Measurements from ENCODE around the gene E2F8. TPM values are rescaled to one million over a fixed set of nuclear protein-coding genes. Genes with fewer than 3 reads are reported as not detected.

Gene E2F8
- total RNA-seq, 1 experiment from 2014 or later, result 11.3 TPM

DNA sequence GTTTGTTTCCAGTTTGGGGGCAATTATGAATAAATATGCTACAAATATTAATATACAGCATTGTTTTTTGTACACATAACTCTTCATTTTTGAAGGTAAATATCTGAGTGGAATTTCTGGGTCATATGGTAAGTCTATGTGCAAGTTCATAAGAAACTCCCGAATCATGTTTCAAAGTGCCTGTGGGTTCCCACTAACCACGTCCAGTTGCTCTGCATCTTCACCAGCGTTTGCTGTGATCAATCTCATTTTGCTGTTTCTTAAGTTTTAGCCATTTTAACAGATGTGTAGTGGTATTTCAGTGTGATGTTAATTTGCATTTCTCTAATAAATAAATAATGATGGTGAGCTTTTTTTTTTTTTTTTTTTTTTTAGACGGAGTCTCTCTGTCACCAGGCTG is 24.7 kb downstream of the E2F8 start:
- Histone ChIP-seq H3K79me1 (ENCODE audit: insufficient read depth, low read depth, low read length, poor library complexity, severe bottlenecking) (no peaks in the 10 kb centered on the region), H3K23ac (ENCODE audit: insufficient read length, low read depth, low read length) (no peak overlapping the region), H3K4me2 (ENCODE audit: insufficient read depth, insufficient read length, low read length) (no peak overlapping the region), H3K23me2 (ENCODE audit: insufficient read length, low read depth, low read length, poor library complexity, severe bottlenecking) (no peaks in the 10 kb centered on the region), H4K5ac (ENCODE audit: insufficient read length, low read depth, low read length) (no peak overlapping the region), H2BK20ac (ENCODE audit: low read depth, low read length, poor library complexity, severe bottlenecking) (no peak overlapping the region), H3K4me1 (ENCODE audit: insufficient read depth, low read length) (peaks cover 3% of the 10 kb centered on the region; the same call in 1 of the 2 replicates), H2BK5ac (ENCODE audit: insufficient read length, low read length) (no peak overlapping the region), H3K18ac (ENCODE audit: insufficient read length, low read depth, low read length) (no peak overlapping the region), H3K56ac (ENCODE audit: insufficient read length, low read depth, low read length) (no peak overlapping the region), H3K9ac (ENCODE audit: extremely low read depth, insufficient read length, low read length) (no peak overlapping the region), H3K79me2 (ENCODE audit: insufficient read depth, low read length) (no peaks in the 10 kb centered on the region), H2AK5ac (ENCODE audit: insufficient read length, low read length) (no peak overlapping the region), H2AFZ (ENCODE audit: low read length) (no peak overlapping the region), H2BK120ac (ENCODE audit: low read depth, low read length, poor library complexity, severe bottlenecking) (no peak overlapping the region), H3K4ac (ENCODE audit: low read depth, low read length) (no peak overlapping the region), H3K9me3 (ENCODE audit: control insufficient read depth, low read depth, low read length) (no peaks in the 10 kb centered on the region), H4K91ac (ENCODE audit: insufficient read length, low read depth, low read length) (no peak overlapping the region), H4K20me1 (ENCODE audit: control insufficient read depth, insufficient read depth, insufficient read length) (no peaks in the 10 kb centered on the region), H4K8ac (replicated peaks; ENCODE audit: insufficient read length, low read depth, low read length) (no peak overlapping the region), H3K27me3 (ENCODE audit: insufficient read depth, low read length) (no peaks in the 10 kb centered on the region), H2BK15ac (ENCODE audit: low read depth, low read length) (no peak overlapping the region), H3K27ac (ENCODE audit: insufficient read length, low read depth, low read length) (no peak overlapping the region), H2BK12ac (ENCODE audit: insufficient read length, low read depth, low read length) (no peak overlapping the region), H3T11ph (ENCODE audit: low read length) (no peak overlapping the region), H3K14ac (ENCODE audit: insufficient read depth, low read length) (no peak overlapping the region)
- H3K4me3 Mint-ChIP-seq, result no peak overlapping the region
- no peak overlapping the region for H3K27ac Mint-ChIP-seq
- peaks cover 4% of the 10 kb centered on the region for H3K27me3 Mint-ChIP-seq (ENCODE audit: low read depth)
- WGBS (ENCODE audit: extremely low coverage, insufficient read length, low lambda C conversion rate), result no CpG with 5 or more reads among the region's 4 CpGs
- H3K9me3 Mint-ChIP-seq, result no peaks in the 10 kb centered on the region
- peaks cover 0 to 2% of the 10 kb centered on the region in 2 experiments; a peak in 1 of 4 replicates for H3K4me1 Mint-ChIP-seq
- TF ChIP-seq CTCF (conservative IDR thresholded peaks at IDR 0.05), result no peak
- DNase-seq, result no peak
- H3K36me3 Mint-ChIP-seq (ENCODE audit: insufficient read depth in 1 of 3, low read depth in 3 of 3), result no peaks in the 10 kb centered on the region
